Endothelial cell (in vitro differentiated cells): ENCODE measurements around the gene ICAM1. TPM values are rescaled to one million over a fixed set of nuclear protein-coding genes. Genes with fewer than 3 reads are reported as not detected.

Experiments used
- DNase-seq: peaks from one replicate; pipeline ENCODE4 v3.0.0; 2021; ENCODE audit warnings: low spot score
- H3K27ac Mint-ChIP-seq: one replicate; pipeline ENCODE4 v1.8.0; 2021; ENCODE audit warnings: mixed read lengths, inconsistent platforms; ENCODE audit not compliant: unreplicated experiment
- H3K27me3 Mint-ChIP-seq: one replicate; pipeline ENCODE4 v1.8.0; 2021; ENCODE audit warnings: mild to moderate bottlenecking, moderate library complexity, mixed read lengths, inconsistent platforms; ENCODE audit not compliant: unreplicated experiment
- H3K36me3 Mint-ChIP-seq: one replicate; pipeline ENCODE4 v1.8.0; 2021; ENCODE audit warnings: mild to moderate bottlenecking, low read depth, mixed read lengths, inconsistent platforms; ENCODE audit not compliant: unreplicated experiment
- H3K4me1 Mint-ChIP-seq: one replicate; pipeline ENCODE4 v1.8.0; 2021; ENCODE audit warnings: mild to moderate bottlenecking, mixed read lengths, inconsistent platforms; ENCODE audit not compliant: unreplicated experiment
- H3K4me3 Mint-ChIP-seq: one replicate; pipeline ENCODE4 v1.8.0; 2021; ENCODE audit warnings: mild to moderate bottlenecking, mixed read lengths, inconsistent platforms; ENCODE audit not compliant: unreplicated experiment
- H3K9me3 Mint-ChIP-seq: one replicate; pipeline ENCODE4 v1.8.0; 2021; ENCODE audit warnings: mixed read lengths, inconsistent platforms; ENCODE audit not compliant: unreplicated experiment
- CTCF ChIP-seq: fragments of 200-600 bp; sonication (generic); IDR thresholded peaks from one replicate; pipeline ENCODE4 v1.5.0; 2021; ENCODE audit warnings: antibody characterized with exemption; ENCODE audit not compliant: unreplicated experiment
- total RNA-seq: library from RNA; stranded (reverse); fragmentation: NEBNext Ultra II Directional; extraction: Animal tissue kit (Norgen Biotek cat#: 25700); gene quantifications from one replicate; pipeline ENCODE4 v1.2.1, GENCODE V29; 2021; ENCODE audit not compliant: unreplicated experiment

The ICAM1 gene
- total RNA-seq, 1 donor from 2014 or later, result 7.2 TPM

DNA sequence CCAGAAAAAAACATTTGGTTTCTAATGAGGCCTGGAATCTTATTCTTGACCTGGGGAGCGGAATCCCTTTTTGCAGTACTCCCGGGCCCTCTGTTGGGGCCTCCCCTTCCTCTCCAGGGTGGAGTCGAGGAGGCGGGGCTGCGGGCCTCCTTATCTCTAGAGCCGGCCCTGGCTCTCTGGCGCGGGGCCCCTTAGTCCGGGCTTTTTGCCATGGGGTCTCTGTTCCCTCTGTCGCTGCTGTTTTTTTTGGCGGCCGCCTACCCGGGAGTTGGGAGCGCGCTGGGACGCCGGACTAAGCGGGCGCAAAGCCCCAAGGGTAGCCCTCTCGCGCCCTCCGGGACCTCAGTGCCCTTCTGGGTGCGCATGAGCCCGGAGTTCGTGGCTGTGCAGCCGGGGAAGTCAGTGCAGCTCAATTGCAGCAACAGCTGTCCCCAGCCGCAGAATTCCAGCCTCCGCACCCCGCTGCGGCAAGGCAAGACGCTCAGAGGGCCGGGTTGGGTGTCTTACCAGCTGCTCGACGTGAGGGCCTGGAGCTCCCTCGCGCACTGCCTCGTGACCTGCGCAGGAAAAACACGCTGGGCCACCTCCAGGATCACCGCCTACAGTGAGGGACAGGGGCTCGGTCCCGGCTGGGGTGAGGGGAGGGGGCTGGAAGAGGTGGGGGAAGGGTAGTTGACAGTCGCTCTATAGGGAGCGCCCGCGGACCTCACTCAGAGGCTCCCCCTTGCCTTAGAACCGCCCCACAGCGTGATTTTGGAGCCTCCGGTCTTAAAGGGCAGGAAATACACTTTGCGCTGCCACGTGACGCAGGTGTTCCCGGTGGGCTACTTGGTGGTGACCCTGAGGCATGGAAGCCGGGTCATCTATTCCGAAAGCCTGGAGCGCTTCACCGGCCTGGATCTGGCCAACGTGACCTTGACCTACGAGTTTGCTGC lies 16.1 kb downstream of the ICAM1 start, which contains the start of gene ICAM4:
Gene ICAM4 (plus strand): TSS at position 153 of the 935 bp plus-strand sequence. CDS start 58 bp downstream, at position 211.
- Mint-ChIP-seq H3K27ac (no peak within 1 kb of the TSS), H3K9me3 (no peaks in the 10 kb centered on the region), H3K4me3 (no peak within 1 kb of the TSS), H3K36me3 (peaks cover 6% of the 10 kb centered on the region), H3K4me1 (peaks cover 16% of the 10 kb centered on the region), H3K27me3 (peaks cover 23% of the 10 kb centered on the region)
- no peak for TF ChIP-seq CTCF
- no peak for DNase-seq

GRCh38 chr19:10288662-10289166 lies 17.8 kb downstream of the ICAM1 start:
- H3K4me3 Mint-ChIP-seq, result peak overlapping the region; percentile 25
- no peak for DNase-seq
- peaks cover 36% of the 10 kb centered on the region for H3K27me3 Mint-ChIP-seq
- no peak overlapping the region for H3K27ac Mint-ChIP-seq
- H3K4me1 Mint-ChIP-seq, result peaks cover 16% of the 10 kb centered on the region
- TF ChIP-seq CTCF, result no peak
- peaks cover 11% of the 10 kb centered on the region for H3K36me3 Mint-ChIP-seq
- H3K9me3 Mint-ChIP-seq, result no peaks in the 10 kb centered on the region

- Mint-ChIP-seq H3K9me3 (no peaks in the 10 kb centered on the region), H3K4me1 (peaks cover 16% of the 10 kb centered on the region), H3K27me3 (peaks cover 37% of the 10 kb centered on the region), H3K4me3 (peak overlapping the region; percentile 25), H3K27ac (no peak overlapping the region), H3K36me3 (peaks cover 11% of the 10 kb centered on the region)
- DNase-seq, result no peak
- no peak for TF ChIP-seq CTCF
These were observed 18.4 kb downstream of the ICAM1 start for GRCh38 chr19:10289167-10289835.

DNA sequence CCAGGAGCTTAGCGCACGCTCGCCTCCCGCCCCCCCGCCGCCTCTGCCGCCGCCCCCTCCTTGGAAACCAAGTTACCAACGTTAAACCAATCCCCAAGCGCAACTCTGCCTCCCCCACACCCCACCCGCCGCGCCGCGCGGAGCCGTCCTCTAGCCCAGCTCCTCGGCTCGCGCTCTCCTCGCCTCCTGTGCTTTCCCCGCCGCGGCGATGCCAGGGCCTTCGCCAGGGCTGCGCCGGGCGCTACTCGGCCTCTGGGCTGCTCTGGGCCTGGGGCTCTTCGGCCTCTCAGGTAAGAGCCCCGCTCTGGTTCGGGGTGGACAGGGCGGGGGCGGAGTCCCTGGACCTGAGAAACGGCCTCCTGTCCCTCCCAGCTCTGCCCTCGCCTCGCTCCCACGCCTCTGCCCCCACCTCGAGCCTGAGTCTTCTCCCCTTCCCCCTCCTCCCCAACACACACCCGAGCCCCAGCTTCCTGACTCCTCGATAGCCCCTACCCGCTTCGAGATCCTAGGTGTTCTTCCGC lies 19.0 kb downstream of the ICAM1 start, which contains the start of gene ICAM5:
Gene ICAM5 (plus strand): TSS at position 117 of the 521 bp plus-strand sequence. CDS start 92 bp downstream, at position 209.
- Mint-ChIP-seq H3K36me3 (peaks cover 9% of the 10 kb centered on the region), H3K9me3 (no peaks in the 10 kb centered on the region), H3K4me3 (peak within 1 kb of the TSS; percentile 25), H3K27ac (no peak within 1 kb of the TSS), H3K27me3 (peaks cover 40% of the 10 kb centered on the region), H3K4me1 (peaks cover 16% of the 10 kb centered on the region)
- no peak for TF ChIP-seq CTCF
- DNase-seq, result no peak
